ENCODE data around the gene NR2E1.

- TF ChIP-seq, protein P1, sequence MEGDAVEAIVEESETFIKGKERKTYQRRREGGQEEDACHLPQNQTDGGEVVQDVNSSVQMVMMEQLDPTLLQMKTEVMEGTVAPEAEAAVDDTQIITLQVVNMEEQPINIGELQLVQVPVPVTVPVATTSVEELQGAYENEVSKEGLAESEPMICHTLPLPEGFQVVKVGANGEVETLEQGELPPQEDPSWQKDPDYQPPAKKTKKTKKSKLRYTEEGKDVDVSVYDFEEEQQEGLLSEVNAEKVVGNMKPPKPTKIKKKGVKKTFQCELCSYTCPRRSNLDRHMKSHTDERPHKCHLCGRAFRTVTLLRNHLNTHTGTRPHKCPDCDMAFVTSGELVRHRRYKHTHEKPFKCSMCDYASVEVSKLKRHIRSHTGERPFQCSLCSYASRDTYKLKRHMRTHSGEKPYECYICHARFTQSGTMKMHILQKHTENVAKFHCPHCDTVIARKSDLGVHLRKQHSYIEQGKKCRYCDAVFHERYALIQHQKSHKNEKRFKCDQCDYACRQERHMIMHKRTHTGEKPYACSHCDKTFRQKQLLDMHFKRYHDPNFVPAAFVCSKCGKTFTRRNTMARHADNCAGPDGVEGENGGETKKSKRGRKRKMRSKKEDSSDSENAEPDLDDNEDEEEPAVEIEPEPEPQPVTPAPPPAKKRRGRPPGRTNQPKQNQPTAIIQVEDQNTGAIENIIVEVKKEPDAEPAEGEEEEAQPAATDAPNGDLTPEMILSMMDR (IDR thresholded peaks at IDR 0.05): no peak
- TF ChIP-seq EP300 (IDR thresholded peaks at IDR 0.05; ENCODE audit: low read depth): no peak
- no peak for TF ChIP-seq POLR2A (IDR thresholded peaks at IDR 0.05)
These were observed 38.0 kb upstream of the NR2E1 start for GRCh38 chr6:108127826-108128225.

Measured in transverse colon (tissue), 3 donors.